Measurements from ENCODE around the gene LIN37. TPM values are rescaled to one million over a fixed set of nuclear protein-coding genes. Genes with fewer than 3 reads are reported as not detected.

The LIN37 gene
- total and polyA plus RNA-seq, 2 donors (not counting 3 experiments of a cell fraction or from before 2014, with no cell fraction given) = 11.3 to 21.4 TPM

DNA sequence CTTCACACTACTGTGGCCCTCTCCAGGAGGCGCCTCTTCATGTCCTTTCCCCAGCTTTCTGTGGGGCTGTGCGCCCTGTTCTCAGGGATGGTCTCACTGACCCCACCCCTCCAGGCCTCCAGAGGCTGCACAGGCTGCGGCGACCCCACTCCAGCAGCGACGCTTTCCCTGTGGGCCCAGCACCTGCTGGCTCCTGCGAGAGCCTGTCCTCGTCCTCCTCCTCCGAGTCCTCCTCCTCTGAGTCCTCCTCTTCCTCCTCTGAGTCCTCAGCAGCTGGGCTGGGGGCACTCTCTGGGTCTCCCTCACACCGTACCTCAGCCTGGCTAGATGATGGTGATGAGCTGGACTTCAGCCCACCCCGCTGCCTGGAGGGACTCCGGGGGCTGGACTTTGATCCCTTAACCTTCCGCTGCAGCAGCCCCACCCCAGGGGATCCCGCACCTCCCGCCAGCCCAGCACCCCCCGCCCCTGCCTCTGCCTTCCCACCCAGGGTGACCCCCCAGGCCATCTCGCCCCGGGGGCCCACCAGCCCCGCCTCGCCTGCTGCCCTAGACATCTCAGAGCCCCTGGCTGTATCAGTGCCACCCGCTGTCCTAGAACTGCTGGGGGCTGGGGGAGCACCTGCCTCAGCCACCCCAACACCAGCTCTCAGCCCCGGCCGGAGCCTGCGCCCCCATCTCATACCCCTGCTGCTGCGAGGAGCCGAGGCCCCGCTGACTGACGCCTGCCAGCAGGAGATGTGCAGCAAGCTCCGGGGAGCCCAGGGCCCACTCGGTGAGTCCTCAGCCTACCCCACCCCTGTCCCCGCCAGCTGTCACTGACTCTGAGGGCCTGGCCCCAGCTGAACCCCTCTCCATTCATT lies 38.2 kb downstream of the LIN37 start:
- dilution Hi-C loops (cut with MboI; ENCODE audit: extremely low pct_ligation_motif_present, low sequenced_read_pairs) (no loop called here), intact Hi-C loops (cut with micrococcal nuclease) (no loop called here)
- Histone ChIP-seq H3K4me2 (ENCODE audit: insufficient read depth, low read length) (no peak overlapping the region), H3K36me3 (ENCODE audit: control insufficient read depth in 2 of 2, extremely low read depth in 1 of 2, insufficient read depth in 2 of 2, low read length in 2 of 2) (peaks cover 0 to 2% of the 10 kb centered on the region in 2 experiments), H3K9me1 (replicated peaks; ENCODE audit: control insufficient read depth, extremely low read depth, insufficient read depth, low read length) (no peaks in the 10 kb centered on the region), H3K4me3 (replicated peaks in 1 of 3; ENCODE audit: insufficient read depth in 1 of 3, low read depth in 1 of 3, low read length in 3 of 3) (no peak overlapping the region), H3K9ac (replicated peaks; ENCODE audit: extremely low read depth, insufficient read depth, low read length) (no peak overlapping the region), H3K27me3 (ENCODE audit: control insufficient read depth in 2 of 2, insufficient read depth in 2 of 2, low read length in 2 of 2) (no peaks in the 10 kb centered on the region), H4K20me1 (replicated peaks; ENCODE audit: control insufficient read depth, extremely low read depth, insufficient read depth, low read length) (no peaks in the 10 kb centered on the region), H3K27ac (ENCODE audit: insufficient read depth, low read depth, low read length) (no peak overlapping the region), H3K79me2 (ENCODE audit: control insufficient read depth, insufficient read depth, low read length) (no peaks in the 10 kb centered on the region), H2AFZ (ENCODE audit: low read depth, low read length) (no peak overlapping the region), H3K4me1 (ENCODE audit: control insufficient read depth, extremely low read depth, insufficient read depth, low read length) (no peaks in the 10 kb centered on the region), H3K9me3 (replicated peaks; ENCODE audit: control insufficient read depth, insufficient read depth, low read length) (no peaks in the 10 kb centered on the region)
- TF ChIP-seq POLR2AphosphoS5 (IDR thresholded peaks at IDR 0.05; ENCODE audit: insufficient read depth, low read depth, low read length) (no peak), MYC (IDR thresholded peaks at IDR 0.05; ENCODE audit: low read depth, low read length) (no peak), GATA2 (IDR thresholded peaks at IDR 0.05; ENCODE audit: insufficient read depth, insufficient read length, low read depth, low read length) (no peak), EZH2 (IDR thresholded peaks at IDR 0.05; ENCODE audit: borderline replicate concordance, low read depth, low read length, severe bottlenecking) (no peak), FOS (IDR thresholded peaks at IDR 0.05; ENCODE audit: borderline replicate concordance, insufficient read depth, low read length) (no peak), JUN (IDR thresholded peaks at IDR 0.05; ENCODE audit: borderline replicate concordance, insufficient read depth, insufficient read length, low read depth) (no peak), POLR2A (IDR thresholded peaks at IDR 0.05; ENCODE audit: low read depth, low read length) (no peak)
- TF ChIP-seq, protein P1, sequence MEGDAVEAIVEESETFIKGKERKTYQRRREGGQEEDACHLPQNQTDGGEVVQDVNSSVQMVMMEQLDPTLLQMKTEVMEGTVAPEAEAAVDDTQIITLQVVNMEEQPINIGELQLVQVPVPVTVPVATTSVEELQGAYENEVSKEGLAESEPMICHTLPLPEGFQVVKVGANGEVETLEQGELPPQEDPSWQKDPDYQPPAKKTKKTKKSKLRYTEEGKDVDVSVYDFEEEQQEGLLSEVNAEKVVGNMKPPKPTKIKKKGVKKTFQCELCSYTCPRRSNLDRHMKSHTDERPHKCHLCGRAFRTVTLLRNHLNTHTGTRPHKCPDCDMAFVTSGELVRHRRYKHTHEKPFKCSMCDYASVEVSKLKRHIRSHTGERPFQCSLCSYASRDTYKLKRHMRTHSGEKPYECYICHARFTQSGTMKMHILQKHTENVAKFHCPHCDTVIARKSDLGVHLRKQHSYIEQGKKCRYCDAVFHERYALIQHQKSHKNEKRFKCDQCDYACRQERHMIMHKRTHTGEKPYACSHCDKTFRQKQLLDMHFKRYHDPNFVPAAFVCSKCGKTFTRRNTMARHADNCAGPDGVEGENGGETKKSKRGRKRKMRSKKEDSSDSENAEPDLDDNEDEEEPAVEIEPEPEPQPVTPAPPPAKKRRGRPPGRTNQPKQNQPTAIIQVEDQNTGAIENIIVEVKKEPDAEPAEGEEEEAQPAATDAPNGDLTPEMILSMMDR (IDR thresholded peaks at IDR 0.05; ENCODE audit: extremely low read depth in 1 of 2, insufficient read depth in 1 of 2, low read depth in 1 of 2, low read length in 2 of 2) = no peak
- TF ChIP-seq, protein P2, sequence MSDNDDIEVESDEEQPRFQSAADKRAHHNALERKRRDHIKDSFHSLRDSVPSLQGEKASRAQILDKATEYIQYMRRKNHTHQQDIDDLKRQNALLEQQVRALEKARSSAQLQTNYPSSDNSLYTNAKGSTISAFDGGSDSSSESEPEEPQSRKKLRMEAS (IDR thresholded peaks at IDR 0.05; ENCODE audit: insufficient read depth, insufficient read length) = no peak
- POLR2A ChIA-PET = interaction anchor here (0.9 kb wide), 1 partner anchor 38 kb away, joined by 3 read pairs; the partner anchor contains the start of gene LIN37
- FAIRE-seq (no peak), DNase-seq (ENCODE audit: low read depth, low spot score) (no peak)
- CTCF ChIA-PET = no interaction called here
- BruUV-seq (replicated peaks) = no TSS peak

Data from endothelial cell of umbilical vein (primary cell).